ENCODE data around the gene SIAE. TPM values are rescaled to one million over a fixed set of nuclear protein-coding genes. Genes with fewer than 3 reads are reported as not detected.
"Not testable (repeated sequence)": the region's sequence is repeated elsewhere in the genome, so short reads cannot be mapped to it uniquely, and the experiment has no call there.

SIAE gene
- total and polyA plus RNA-seq, 2 of the 8 experiments (the other 6 are each of a cell fraction or from before 2014, with no cell fraction given) = 2.3 to 3.7 TPM

GRCh38 chr11:124605719-124606118 lies 67.8 kb downstream of the SIAE start (continued):
- TF ChIP-seq RFX5 (IDR thresholded peaks at IDR 0.05; ENCODE audit: borderline replicate concordance, low read depth, low read length) = no peak
- TF ChIP-seq GABPA (IDR thresholded peaks at IDR 0.05; ENCODE audit: borderline replicate concordance, insufficient read depth, low read length) = no peak
- no peak for TF ChIP-seq SP4 (IDR thresholded peaks at IDR 0.05; ENCODE audit: low read length)

- H3K36me3 ChIP-seq (ENCODE audit: control insufficient read depth in 2 of 4, insufficient read depth in 4 of 4, low read length in 3 of 4) = not testable (repeated sequence)
Measured at GRCh38 chr11:124602723-124603122, 70.8 kb downstream of the SIAE start.

More at GRCh38 chr11:124602723-124603122, 70.8 kb downstream of the SIAE start:
- FAIRE-seq; H4K5ac ChIP-seq (ENCODE audit: insufficient read length, low read depth, low read length); H3K27ac ChIP-seq (ENCODE audit: low read depth, low read length); H4K20me1 ChIP-seq (replicated peaks in 1 of 2; ENCODE audit: control insufficient read depth in 1 of 2, insufficient read depth in 2 of 2, low read length in 2 of 2); H2BK20ac ChIP-seq (ENCODE audit: low read length); H4K8ac ChIP-seq (ENCODE audit: extremely low read depth, insufficient read depth, low read length); H3K18ac ChIP-seq (ENCODE audit: extremely low read depth, low read length); POLR2A ChIA-PET (ENCODE audit: partially characterized antibody); H2BK15ac ChIP-seq (ENCODE audit: low read length); H3K79me2 ChIP-seq (ENCODE audit: control insufficient read depth in 1 of 2, insufficient read depth in 2 of 2, low read length in 2 of 2); H3K23ac ChIP-seq (ENCODE audit: insufficient read length); H2AK5ac ChIP-seq (ENCODE audit: low read depth, low read length); H2AFZ ChIP-seq (ENCODE audit: low read length); DNase-seq (ENCODE audit: low read depth in 1 of 2, low spot score in 2 of 2); H3K4me1 ChIP-seq (replicated peaks in 1 of 4; ENCODE audit: control insufficient read depth in 3 of 4, insufficient read depth in 4 of 4, low read length in 3 of 4); H3K4me3 ChIP-seq (ENCODE audit: extremely low read depth in 1 of 4, insufficient read depth in 2 of 4, low read depth in 3 of 4, low read length in 4 of 4); H3K9ac ChIP-seq (replicated peaks in 1 of 4; ENCODE audit: extremely low read depth in 1 of 4, low read depth in 3 of 4, low read length in 3 of 4); H3K79me1 ChIP-seq (ENCODE audit: low read depth, low read length); H3K14ac ChIP-seq (ENCODE audit: insufficient read length); H4K91ac ChIP-seq (replicated peaks; ENCODE audit: insufficient read length, low read length); H2BK12ac ChIP-seq (ENCODE audit: low read depth, low read length); H3K4me2 ChIP-seq (ENCODE audit: insufficient read depth in 1 of 2, low read depth in 2 of 2, low read length in 2 of 2); H3K23me2 ChIP-seq (ENCODE audit: low read depth, low read length); H3K56ac ChIP-seq (replicated peaks; ENCODE audit: insufficient read length, low read depth, low read length); H2BK5ac ChIP-seq (ENCODE audit: low read depth, low read length); H3K27me3 ChIP-seq (replicated peaks in 1 of 4; ENCODE audit: control insufficient read depth in 3 of 4, extremely low read depth in 1 of 4, insufficient read depth in 3 of 4, low read length in 3 of 4); H2BK120ac ChIP-seq (replicated peaks; ENCODE audit: low read depth, low read length); H3K9me3 ChIP-seq (ENCODE audit: insufficient read depth in 2 of 2, low read depth in 1 of 2, low read length in 1 of 2); H3K4ac ChIP-seq (replicated peaks; ENCODE audit: insufficient read length, low read depth, low read length): not testable (repeated sequence)
- CTCF ChIA-PET (ENCODE audit: partially characterized antibody) = interaction anchor here (0.6 to 1.8 kb wide), 4 partner anchors 51 to 201 kb away, joined by 3 to 7 read pairs (median 5); no protein-coding TSS in a partner anchor
- WGBS, 2 experiments (ENCODE audit: extremely low coverage in 1 of 2, insufficient coverage in 1 of 2, insufficient read length in 1 of 2, insufficient replicate concordance in 2 of 2, low coverage in 1 of 2, low lambda C conversion rate in 2 of 2, missing lambda C conversion rate in 1 of 2) = 95% methylated on average over 3 of the region's 3 CpGs; no CpG with 5 or more reads in 1 of the 2 experiments
